WTC11 (cell line): ENCODE data around the gene JADE3. TPM values are rescaled to one million over a fixed set of nuclear protein-coding genes. Genes with fewer than 3 reads are reported as not detected.
A peak's percentile ranks its signal among the peaks of the same experiment; 100 is the strongest.

ENCODE experiments used
- ATAC-seq: fragments of 200-7000 bp; cut with Tn5 transposase; 2 replicates; pipeline ENCODE4 v1.10.0; 2021; ENCODE audit warnings: mild to moderate bottlenecking, moderate library complexity
- CTCF ChIA-PET: fragments of 300-600 bp; sonication (Branson Sonifier 250); formaldehyde crosslinking; loops from one replicate; lab custom pipeline; 2021; ENCODE audit warnings: antibody characterized with exemption; lab: Charles Lee
- POLR2A ChIA-PET: fragments of 350-600 bp; sonication (Branson Sonifier 250); formaldehyde crosslinking; loops from one replicate; lab custom pipeline; 2021; ENCODE audit warnings: antibody characterized with exemption; lab: Charles Lee
- DNase-seq: peaks from one replicate; pipeline ENCODE4 v3.0.0; 2021; ENCODE audit warnings: low spot score
- H3K27ac Mint-ChIP-seq: 2 replicates; pipeline ENCODE4 v1.8.0; 2021; ENCODE audit warnings: mixed read lengths
- H3K27me3 Mint-ChIP-seq: 2 replicates; pipeline ENCODE4 v1.8.0; 2021; ENCODE audit warnings: low read depth, mild to moderate bottlenecking, moderate library complexity, mixed read lengths
- H3K36me3 Mint-ChIP-seq: 2 replicates; pipeline ENCODE4 v1.8.0; 2021; ENCODE audit warnings: mixed read lengths
- H3K4me1 Mint-ChIP-seq: 2 replicates; pipeline ENCODE4 v1.8.0; 2022; ENCODE audit warnings: mixed read lengths
- H3K4me3 Mint-ChIP-seq: 2 replicates; pipeline ENCODE4 v1.8.0; 2021; ENCODE audit warnings: mild to moderate bottlenecking, moderate library complexity, mixed read lengths
- H3K9me3 Mint-ChIP-seq: 2 replicates; pipeline ENCODE4 v1.8.0; 2021; ENCODE audit warnings: mixed read lengths
- ARID4B ChIP-seq: sonication (generic); formaldehyde crosslinking; IDR thresholded peaks from 2 replicates; pipeline ENCODE4 v1.8.0; 2023; ENCODE audit warnings: missing genetic modification reagents, mild to moderate bottlenecking, borderline replicate concordance
- ATF6 ChIP-seq: sonication (generic); formaldehyde crosslinking; IDR thresholded peaks from 2 replicates; pipeline ENCODE4 v1.8.1; 2023; ENCODE audit warnings: mild to moderate bottlenecking, missing genetic modification reagents
- CREB1 ChIP-seq: sonication (generic); formaldehyde crosslinking; IDR thresholded peaks from 2 replicates; pipeline ENCODE4 v1.8.0; 2023; ENCODE audit warnings: mild to moderate bottlenecking, missing genetic modification reagents
- CTCF ChIP-seq: fragments of 200-600 bp; IDR thresholded peaks from 2 replicates; pipeline ENCODE4 v1.8.0; 2022; ENCODE audit warnings: antibody characterized with exemption
- E2F4 ChIP-seq: sonication (generic); formaldehyde crosslinking; IDR thresholded peaks from 2 replicates; pipeline ENCODE4 v1.8.1; 2022; ENCODE audit warnings: low read depth, mild to moderate bottlenecking, moderate library complexity, missing genetic modification reagents, borderline replicate concordance
- EMX1 ChIP-seq: fragments of 250-450 bp; sonication (Bioruptor Pico); IDR thresholded peaks from 2 replicates; pipeline ENCODE4 v1.8.0; 2021; ENCODE audit warnings: mild to moderate bottlenecking
- GABPB1 ChIP-seq: sonication (generic); formaldehyde crosslinking; IDR thresholded peaks from 2 replicates; pipeline ENCODE4 v1.8.1; 2023; ENCODE audit warnings: mild to moderate bottlenecking, missing genetic modification reagents
- JAZF1 ChIP-seq: fragments of 250-450 bp; sonication (Bioruptor Pico); IDR thresholded peaks from 2 replicates; pipeline ENCODE4 v1.9.0; 2021; ENCODE audit warnings: moderate library complexity, mild to moderate bottlenecking, inconsistent platforms
- NFATC4 ChIP-seq: fragments of 250-450 bp; sonication (Bioruptor Pico); IDR thresholded peaks from 2 replicates; pipeline ENCODE4 v1.9.0; 2021; ENCODE audit warnings: mild to moderate bottlenecking
- NFE2L1 ChIP-seq: sonication (generic); formaldehyde crosslinking; IDR thresholded peaks from 2 replicates; pipeline ENCODE4 v1.8.1; 2023; ENCODE audit warnings: missing genetic modification reagents
- RELA ChIP-seq: sonication (generic); formaldehyde crosslinking; IDR thresholded peaks from 2 replicates; pipeline ENCODE4 v1.8.1; 2022; ENCODE audit warnings: missing genetic modification reagents, mild to moderate bottlenecking, borderline replicate concordance
- TP53 ChIP-seq: sonication (generic); formaldehyde crosslinking; IDR thresholded peaks from 2 replicates; pipeline ENCODE4 v1.8.1; 2023; ENCODE audit warnings: mild to moderate bottlenecking, missing genetic modification reagents
- USF1 ChIP-seq: sonication (generic); formaldehyde crosslinking; IDR thresholded peaks from 2 replicates; pipeline ENCODE4 v1.8.0; 2022; ENCODE audit warnings: mild to moderate bottlenecking, missing genetic modification reagents
- ZNF138 ChIP-seq: sonication (generic); formaldehyde crosslinking; conservative IDR thresholded peaks from 2 replicates; pipeline ENCODE4 v1.8.1; 2022; ENCODE audit warnings: mild to moderate bottlenecking, moderate library complexity, missing genetic modification reagents
- ZNF219 ChIP-seq: sonication (generic); formaldehyde crosslinking; IDR thresholded peaks from 2 replicates; pipeline ENCODE4 v1.8.0; 2023; ENCODE audit warnings: missing genetic modification reagents, mild to moderate bottlenecking, borderline replicate concordance
- ZNF425 ChIP-seq: fragments of 250-450 bp; sonication (Bioruptor Pico); conservative IDR thresholded peaks from 2 replicates; pipeline ENCODE4 v1.9.0; 2021; ENCODE audit warnings: mild to moderate bottlenecking
- total RNA-seq: library from RNA; stranded (reverse); gene quantifications from 3 replicates; pipeline ENCODE4 v1.2.3, GENCODE V29; 2021

JADE3 gene
- total RNA-seq, 1 experiment from 2014 or later, result 19.2 TPM

GRCh38 chrX:47080215-47080914, 168.1 kb downstream of the JADE3 start:
- ChIA-PET POLR2A (no interaction called here), CTCF (no interaction called here)
- Mint-ChIP-seq H3K27ac (no peak overlapping the region), H3K27me3 (no peaks in the 10 kb centered on the region), H3K4me3 (no peak overlapping the region), H3K4me1 (no peaks in the 10 kb centered on the region), H3K36me3 (no peaks in the 10 kb centered on the region), H3K9me3 (no peaks in the 10 kb centered on the region)
- no peak for TF ChIP-seq ZNF219 (CRISPR knock-in tag)
- no peak for TF ChIP-seq CTCF
- no peak for TF ChIP-seq NFE2L1 (CRISPR knock-in tag)
- TF ChIP-seq GABPB1, result peak; percentile 79; the same call in 1 of the 2 replicates
- ATAC-seq (no peak), DNase-seq (no peak)

GRCh38 chrX:47080915-47081236, 168.7 kb downstream of the JADE3 start:
- ChIA-PET POLR2A (no interaction called here), CTCF (no interaction called here)
- Mint-ChIP-seq H3K27me3 (no peaks in the 10 kb centered on the region), H3K27ac (no peak overlapping the region), H3K9me3 (no peaks in the 10 kb centered on the region), H3K4me3 (no peak overlapping the region), H3K4me1 (no peaks in the 10 kb centered on the region), H3K36me3 (no peaks in the 10 kb centered on the region)
- ATAC-seq, result no peak
- TF ChIP-seq RELA (CRISPR knock-in tag) (no peak), NFATC4 (no peak), E2F4 (CRISPR knock-in tag) (no peak), EMX1 (no peak), ARID4B (CRISPR knock-in tag) (no peak), CREB1 (no peak), TP53 (no peak), ZNF138 (no peak), USF1 (CRISPR knock-in tag) (no peak), ZNF425 (CRISPR knock-in tag) (no peak), ATF6 (CRISPR knock-in tag) (no peak), JAZF1 (CRISPR knock-in tag) (no peak)
- no peak for DNase-seq
